ACC112 (cell line): Measurements from ENCODE around the gene KRT6B.

Experiments used
- H2AFZ ChIP-seq: fragments of 200-600 bp; sonication (generic); one replicate; pipeline ENCODE4 v1.6.0; 2017; ENCODE audit warnings: antibody characterized with exemption, low read length; ENCODE audit not compliant: unreplicated experiment
- H3K27ac ChIP-seq: fragments of 200-600 bp; sonication (generic); 2 replicates; pipeline ENCODE4 v1.5.1; 2014; ENCODE audit warnings: low read depth, mild to moderate bottlenecking, antibody characterized with exemption, low read length, moderate library complexity
- H3K27me3 ChIP-seq: fragments of 200-600 bp; sonication (generic); 2 replicates; pipeline ENCODE4 v1.6.1; 2014; ENCODE audit warnings: mild to moderate bottlenecking, antibody characterized with exemption, low read length, moderate library complexity, mixed read lengths; ENCODE audit not compliant: insufficient read depth
- H3K36me3 ChIP-seq: fragments of 200-600 bp; sonication (generic); 2 replicates; pipeline ENCODE4 v1.6.1; 2016; ENCODE audit warnings: mild to moderate bottlenecking, antibody characterized with exemption, low read length, moderate library complexity, mixed read lengths; ENCODE audit not compliant: insufficient read depth
- H3K4me1 ChIP-seq: fragments of 200-600 bp; sonication (generic); one replicate; pipeline ENCODE4 v1.6.1; 2016; ENCODE audit warnings: low read length, mixed read lengths; ENCODE audit not compliant: insufficient read depth, unreplicated experiment, control insufficient read depth
- H3K4me3 ChIP-seq: fragments of 200-600 bp; sonication (generic); 2 replicates; pipeline ENCODE4 v1.5.1; 2014; ENCODE audit warnings: mild to moderate bottlenecking, low read depth, low read length
- H3K79me2 ChIP-seq: fragments of 200-600 bp; sonication (generic); one replicate; pipeline ENCODE4 v1.6.0; 2016; ENCODE audit warnings: low read length; ENCODE audit not compliant: control insufficient read depth, unreplicated experiment, insufficient read depth

The KRT6B gene

DNA sequence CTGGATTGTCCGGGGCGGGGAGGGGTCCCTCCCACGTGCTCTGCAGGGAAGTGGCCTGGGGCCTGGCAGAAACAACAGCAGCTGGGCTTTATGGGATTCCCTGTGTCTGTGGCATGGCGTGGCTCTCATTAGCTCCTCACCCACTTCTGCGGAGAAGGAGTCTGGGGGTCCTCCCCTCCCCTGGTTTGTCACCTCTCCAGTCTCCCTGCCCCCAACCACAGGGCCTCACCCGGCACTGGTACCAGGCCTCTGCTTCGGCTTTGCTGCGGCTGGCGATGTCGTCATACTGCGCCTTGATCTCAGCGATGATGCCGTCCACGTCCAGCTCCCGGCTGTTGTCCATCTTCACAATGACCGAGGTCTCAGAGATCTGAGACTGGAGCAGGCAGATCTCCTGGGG lies 52.2 kb downstream of the KRT6B start:
- H3K4me3 ChIP-seq: no peak overlapping the region
- peaks cover 9% of the 10 kb centered on the region for H3K4me1 ChIP-seq
- H3K36me3 ChIP-seq: no peaks in the 10 kb centered on the region
- no peaks in the 10 kb centered on the region for H3K79me2 ChIP-seq
- H3K27me3 ChIP-seq: no peaks in the 10 kb centered on the region
- no peak overlapping the region for H3K27ac ChIP-seq
- H2AFZ ChIP-seq: no peak overlapping the region

- H3K27me3 ChIP-seq: no peaks in the 10 kb centered on the region
- H3K4me1 ChIP-seq: peaks cover 9% of the 10 kb centered on the region
- no peaks in the 10 kb centered on the region for H3K79me2 ChIP-seq
- H2AFZ ChIP-seq: no peak overlapping the region
- H3K4me3 ChIP-seq: no peak overlapping the region
- H3K27ac ChIP-seq: no peak overlapping the region
- no peaks in the 10 kb centered on the region for H3K36me3 ChIP-seq
These were observed 53.8 kb downstream of the KRT6B start for GRCh38 chr12:52398176-52398575.

DNA sequence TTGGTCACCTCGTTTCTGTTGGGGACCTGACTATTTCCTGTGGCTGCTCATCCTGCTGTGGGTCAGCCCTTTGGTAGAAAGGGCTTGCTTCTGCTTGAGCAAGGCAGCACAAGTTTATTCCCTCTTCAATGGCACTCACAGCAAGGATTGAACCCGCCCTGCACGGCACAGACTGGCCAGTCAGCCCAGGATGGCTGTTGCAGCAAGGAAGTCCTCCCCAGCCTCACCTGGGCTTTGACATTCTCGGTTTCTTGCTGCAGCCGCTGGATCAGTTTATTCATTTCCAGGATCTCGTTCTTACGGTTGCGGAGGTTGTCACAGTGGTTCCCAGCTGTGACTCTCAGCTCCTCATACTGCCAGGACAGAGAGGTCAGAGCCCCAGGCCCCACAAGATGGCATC lies 55.3 kb downstream of the KRT6B start:
- Histone ChIP-seq H3K4me3 (no peak overlapping the region), H3K27ac (no peak overlapping the region), H3K27me3 (no peaks in the 10 kb centered on the region), H2AFZ (no peak overlapping the region), H3K4me1 (peaks cover 11% of the 10 kb centered on the region), H3K79me2 (no peaks in the 10 kb centered on the region), H3K36me3 (no peaks in the 10 kb centered on the region)
